ENCODE data around the gene TEX2.
A peak's percentile ranks its signal among the peaks of the same experiment; 100 is the strongest.

The TEX2 gene

GRCh38 chr17:64109400-64109799 is 153.7 kb downstream of the TEX2 start:
- no peak for DNase-seq

DNA sequence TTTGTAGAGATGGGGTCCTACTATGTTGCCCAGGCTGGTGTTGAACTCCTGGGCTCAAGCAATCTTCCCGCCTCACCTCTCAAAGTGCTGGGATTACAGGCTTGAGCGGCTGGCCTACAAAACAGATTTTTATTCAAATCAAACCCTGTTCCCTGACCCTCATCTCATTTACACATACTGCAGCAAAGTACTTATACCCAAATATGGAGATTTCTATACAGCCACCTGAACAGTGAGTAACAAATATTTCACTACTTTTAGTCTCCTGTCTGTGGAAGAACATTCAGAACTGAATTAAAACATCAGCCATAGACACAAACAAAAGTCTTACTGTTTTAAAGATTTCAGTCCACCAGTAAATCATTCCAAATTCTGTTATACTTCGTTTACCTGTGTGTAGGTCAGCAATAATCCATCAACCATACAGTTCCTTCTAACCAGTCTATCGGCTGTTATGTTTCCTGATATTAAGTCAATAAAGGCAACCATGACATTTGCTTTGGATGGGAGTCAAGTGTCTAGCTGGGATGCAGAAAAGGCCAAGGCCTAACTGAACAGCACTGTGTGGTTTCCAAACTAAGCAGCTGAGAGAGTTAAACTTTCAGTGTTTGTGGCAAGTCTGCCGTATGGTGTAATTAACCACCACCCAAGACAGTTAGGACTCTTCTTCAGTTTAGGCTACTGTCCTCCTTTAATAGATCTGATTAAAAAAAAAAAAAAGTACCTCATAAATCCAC is 155.4 kb downstream of the TEX2 start:
- DNase-seq = peak in 1 of 5 experiments; percentile 52

DNA sequence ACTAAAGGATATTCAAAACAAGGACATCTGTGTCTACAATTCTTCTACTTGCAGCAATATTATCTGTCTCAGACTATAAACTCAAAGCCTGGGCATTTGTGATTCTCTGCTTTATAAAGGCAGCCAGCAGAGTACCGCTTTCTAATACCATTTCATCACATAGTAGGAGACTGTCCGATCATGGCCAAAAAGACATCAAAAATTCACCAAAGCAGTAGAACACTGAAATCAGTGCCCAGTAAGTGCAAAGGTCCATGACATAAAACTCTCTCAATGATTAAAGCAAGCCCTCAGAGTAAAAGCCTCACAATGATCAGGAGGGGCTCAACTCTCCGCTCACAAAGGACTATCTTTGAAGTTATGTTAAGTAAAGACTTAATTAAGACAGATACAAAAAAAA is 156.1 kb downstream of the TEX2 start:
- DNase-seq = no peak

- DNase-seq = no peak
These were observed 159.4 kb downstream of the TEX2 start for GRCh38 chr17:64103391-64104364.

DNA sequence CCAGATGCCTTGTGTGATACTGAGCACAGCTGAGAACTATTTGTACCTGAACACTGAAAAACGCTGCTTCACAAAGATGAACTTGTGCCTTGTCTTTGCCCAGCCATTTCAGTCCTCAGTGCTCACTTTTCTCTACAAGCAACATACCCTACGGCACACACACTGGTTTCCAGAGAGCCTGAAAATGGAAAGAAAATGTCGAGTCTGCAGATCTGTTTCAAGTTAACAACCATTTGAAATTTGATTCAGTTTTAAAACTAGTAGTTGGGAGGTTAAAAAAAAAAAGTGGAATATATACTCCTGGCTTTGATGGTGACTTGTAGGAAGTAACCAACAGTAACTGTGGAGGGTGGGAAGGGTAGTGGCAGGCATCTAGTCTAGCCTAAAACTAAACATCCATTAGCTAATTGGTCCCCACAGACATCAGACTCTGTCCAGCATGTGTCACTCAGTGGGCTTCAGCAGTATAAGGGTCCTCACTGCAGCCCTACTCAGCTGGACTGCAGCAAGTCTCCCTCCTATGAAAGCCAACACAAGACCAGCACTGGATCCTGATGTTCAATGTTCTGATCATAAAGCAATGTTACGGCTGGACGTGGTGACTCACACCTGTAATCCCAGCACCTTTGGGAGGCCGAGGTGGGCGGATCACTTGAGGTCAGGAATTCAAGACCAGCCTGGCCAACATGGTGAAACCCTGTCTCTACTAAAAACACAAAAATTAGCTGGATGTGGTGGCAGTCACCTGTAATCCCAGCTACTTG is 160.3 kb downstream of the TEX2 start:
- no peak for DNase-seq

GRCh38 chr17:64099543-64099942 is 163.5 kb downstream of the TEX2 start:
- no peak for DNase-seq
